GM19099 (cell line): Measurements from ENCODE around the gene RMND5A.
A peak's percentile ranks its signal among the peaks of the same experiment; 100 is the strongest.

ENCODE experiments used
- POLR2A ChIP-seq: IDR thresholded peaks from 3 replicates; pipeline ENCODE4 v1.6.1; 2011; ENCODE audit warnings: low read depth; ENCODE audit not compliant: insufficient read length; ENCODE audit errors: extremely low read depth

Gene RMND5A

GRCh38 chr2:86719637-86720539 lies at the start of gene RMND5A:
Gene RMND5A, plus strand, starts transcription at chr2:86720291. Its CDS starts 377 bp downstream, at chr2:86720668.
- peak; percentile 48 for TF ChIP-seq POLR2A

GRCh38 chr2:86671337-86671981 lies 48.6 kb upstream of the RMND5A start:
- no peak for TF ChIP-seq POLR2A

- TF ChIP-seq POLR2A = no peak
These were observed 48.0 kb upstream of the RMND5A start for GRCh38 chr2:86672027-86672545.

- no peak for TF ChIP-seq POLR2A
These were observed 47.1 kb upstream of the RMND5A start for GRCh38 chr2:86673011-86673410.

- no peak for TF ChIP-seq POLR2A
These were observed 46.0 kb upstream of the RMND5A start for GRCh38 chr2:86673986-86674670.

GRCh38 chr2:86675104-86675503 lies 45.0 kb upstream of the RMND5A start:
- no peak for TF ChIP-seq POLR2A

GRCh38 chr2:86675511-86676015 lies 44.5 kb upstream of the RMND5A start:
- no peak for TF ChIP-seq POLR2A

GRCh38 chr2:86677816-86678215 lies 42.3 kb upstream of the RMND5A start:
- no peak for TF ChIP-seq POLR2A

- no peak for TF ChIP-seq POLR2A
These were observed 41.1 kb upstream of the RMND5A start for GRCh38 chr2:86679036-86679435.

GRCh38 chr2:86685351-86685750 lies 34.7 kb upstream of the RMND5A start:
- TF ChIP-seq POLR2A = no peak

GRCh38 chr2:86686460-86686859 lies 33.6 kb upstream of the RMND5A start:
- no peak for TF ChIP-seq POLR2A

- no peak for TF ChIP-seq POLR2A
These were observed 33.2 kb upstream of the RMND5A start for GRCh38 chr2:86686905-86687304.

GRCh38 chr2:86695053-86695691 lies 24.9 kb upstream of the RMND5A start:
- no peak for TF ChIP-seq POLR2A

- no peak for TF ChIP-seq POLR2A
These were observed 22.5 kb upstream of the RMND5A start for GRCh38 chr2:86697551-86698104.

- no peak for TF ChIP-seq POLR2A
These were observed 19.4 kb upstream of the RMND5A start for GRCh38 chr2:86700690-86701089.
